ENCODE data around the gene SIKE1. TPM values are rescaled to one million over a fixed set of nuclear protein-coding genes. Genes with fewer than 3 reads are reported as not detected.
"Not testable (repeated sequence)": the region's sequence is repeated elsewhere in the genome, so short reads cannot be mapped to it uniquely, and the experiment has no call there.

Gene SIKE1
- total and polyA plus RNA-seq, 4 donors, result 36.5 to 126 (median 67.0) TPM

DNA sequence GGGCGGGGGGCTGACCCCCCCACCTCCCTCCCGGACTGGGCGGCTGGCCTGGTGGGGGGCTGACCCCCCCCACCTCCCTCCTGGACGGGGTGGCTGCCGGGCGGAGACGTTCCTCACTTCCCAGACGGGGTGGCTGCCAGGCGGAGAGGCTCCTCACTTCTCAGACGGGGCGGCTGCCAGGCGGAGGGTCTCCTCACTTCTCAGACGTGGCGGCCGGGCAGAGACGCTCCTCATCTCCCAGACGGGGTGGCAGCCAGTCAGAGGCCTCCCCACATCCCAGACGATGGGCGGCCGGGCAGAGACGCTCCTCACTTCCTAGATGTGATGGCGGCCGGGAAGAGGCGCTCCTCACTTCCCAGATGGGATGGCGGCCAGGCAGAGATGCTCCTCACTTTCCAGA lies 10.1 kb upstream of the SIKE1 start:
- not testable (repeated sequence) for H3K27me3 ChIP-seq (ENCODE audit: control insufficient read depth, insufficient read depth, low read length); DNase-seq (ENCODE audit: low read depth in 4 of 6, low spot score in 6 of 6); H3K36me3 ChIP-seq (ENCODE audit: control insufficient read depth, insufficient read depth, low read length); H3K9me3 ChIP-seq (ENCODE audit: control insufficient read depth, insufficient read depth, low read length); H3K27ac ChIP-seq (ENCODE audit: low read depth, low read length); H3K4me1 ChIP-seq (ENCODE audit: control insufficient read depth, insufficient read depth, low read length); H3K4me3 ChIP-seq (ENCODE audit: low read depth, low read length)
- WGBS (ENCODE audit: insufficient coverage), result 93% methylated on average over 13 of the region's 25 CpGs

DNA sequence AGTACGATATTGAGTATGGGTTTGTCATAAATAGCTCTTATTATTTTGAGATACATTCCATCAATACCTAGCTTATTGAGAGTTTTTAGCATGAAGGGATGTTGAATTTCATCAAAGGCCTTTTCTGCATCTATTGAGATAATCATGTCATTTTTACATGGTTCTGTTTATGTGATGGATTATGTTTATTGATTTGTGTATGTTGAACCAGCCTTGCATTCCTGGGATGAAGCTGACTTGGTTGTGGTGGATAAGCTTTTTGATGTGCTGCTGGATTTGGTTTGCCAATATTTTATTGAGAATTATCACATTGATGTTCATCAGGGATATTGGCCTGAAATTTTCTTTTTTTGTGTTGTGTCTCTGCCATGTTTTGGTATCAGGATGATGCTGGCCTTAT lies 6.0 kb upstream of the SIKE1 start:
- H3K9me3 ChIP-seq (ENCODE audit: control insufficient read depth, insufficient read depth, low read length); H3K4me1 ChIP-seq (ENCODE audit: control insufficient read depth, insufficient read depth, low read length); H3K27ac ChIP-seq (ENCODE audit: low read depth, low read length); H3K27me3 ChIP-seq (ENCODE audit: control insufficient read depth, insufficient read depth, low read length); H3K36me3 ChIP-seq (ENCODE audit: control insufficient read depth, insufficient read depth, low read length); H3K4me3 ChIP-seq (ENCODE audit: low read depth, low read length); DNase-seq (ENCODE audit: low read depth in 4 of 6, low spot score in 6 of 6): not testable (repeated sequence)
- no CpG with 5 or more reads among the region's 1 CpG for WGBS (ENCODE audit: insufficient coverage)

DNA sequence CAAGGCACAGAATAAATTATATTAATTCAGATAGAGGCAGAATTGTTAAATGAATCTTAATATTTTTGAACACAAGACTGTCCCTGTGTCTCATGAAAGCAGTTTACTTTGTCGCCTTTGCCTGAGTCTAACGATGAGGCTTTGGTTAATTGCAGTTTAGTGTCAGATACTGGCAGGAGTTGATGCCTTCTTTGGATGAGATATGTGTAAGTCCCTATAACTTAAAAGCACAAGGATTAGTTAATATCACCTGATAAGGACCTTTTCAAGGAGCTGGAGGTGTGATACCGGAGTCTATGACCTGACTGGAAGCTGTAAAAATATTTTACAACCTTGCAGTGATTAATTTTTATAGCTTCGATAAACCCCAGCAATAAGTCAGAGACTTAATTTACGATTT lies 2.0 kb upstream of the SIKE1 start:
- H3K27me3 ChIP-seq (ENCODE audit: control insufficient read depth, insufficient read depth, low read length), result peaks cover 2% of the 10 kb centered on the region
- no peak overlapping the region for H3K4me3 ChIP-seq (ENCODE audit: low read depth, low read length)
- peaks cover 5% of the 10 kb centered on the region for H3K36me3 ChIP-seq (ENCODE audit: control insufficient read depth, insufficient read depth, low read length)
- H3K27ac ChIP-seq (ENCODE audit: low read depth, low read length), result no peak overlapping the region
- 70% methylated on average over 2 of the region's 5 CpGs for WGBS (ENCODE audit: insufficient coverage)
- peaks cover 7% of the 10 kb centered on the region for H3K4me1 ChIP-seq (ENCODE audit: control insufficient read depth, insufficient read depth, low read length)
- H3K9me3 ChIP-seq (ENCODE audit: control insufficient read depth, insufficient read depth, low read length), result no peaks in the 10 kb centered on the region
- DNase-seq (ENCODE audit: low read depth in 4 of 6, low spot score in 6 of 6), result no peak

DNA sequence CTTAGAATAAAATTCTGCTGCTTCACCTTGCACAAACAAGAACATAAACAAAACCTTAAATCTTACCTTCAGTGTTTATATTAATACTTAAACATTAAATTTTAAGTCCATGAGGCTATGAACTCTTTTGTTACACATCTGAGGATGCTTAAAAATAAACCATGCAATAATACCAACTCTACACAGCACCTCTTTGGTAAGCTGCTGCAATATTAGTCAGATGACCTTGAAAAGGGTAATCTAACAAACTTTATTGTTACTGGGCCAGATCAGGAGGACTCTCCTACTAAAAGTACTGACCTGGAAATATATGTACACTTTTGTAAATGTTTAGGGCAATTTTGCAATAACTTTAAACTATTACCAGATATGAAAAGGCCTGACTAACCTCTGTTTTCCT lies 763 bp downstream of the SIKE1 start:
- no peak for DNase-seq (ENCODE audit: low read depth in 4 of 6, low spot score in 6 of 6)
- Histone ChIP-seq H3K27ac (ENCODE audit: low read depth, low read length) (no peak overlapping the region), H3K36me3 (ENCODE audit: control insufficient read depth, insufficient read depth, low read length) (peaks cover 5% of the 10 kb centered on the region), H3K27me3 (ENCODE audit: control insufficient read depth, insufficient read depth, low read length) (peaks cover 2% of the 10 kb centered on the region), H3K9me3 (ENCODE audit: control insufficient read depth, insufficient read depth, low read length) (no peaks in the 10 kb centered on the region), H3K4me1 (ENCODE audit: control insufficient read depth, insufficient read depth, low read length) (peaks cover 7% of the 10 kb centered on the region), H3K4me3 (ENCODE audit: low read depth, low read length) (peak overlapping the region; percentile 78)

DNA sequence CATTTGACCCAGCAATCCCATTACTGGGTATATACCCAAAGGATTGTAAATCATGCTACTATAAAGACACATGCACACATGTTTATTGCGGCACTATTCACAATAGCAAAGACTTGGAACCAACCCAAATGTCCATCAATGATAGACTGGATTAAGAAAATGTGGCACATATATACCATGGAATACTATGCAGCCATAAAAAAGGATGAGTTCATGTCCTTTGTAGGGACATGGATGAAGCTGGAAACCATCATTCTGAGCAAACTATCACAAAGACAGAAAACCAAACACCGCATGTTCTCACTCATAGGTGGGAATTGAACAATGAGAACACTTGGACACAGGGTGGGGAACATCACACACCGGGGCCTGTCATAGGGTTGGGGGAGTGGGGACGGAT lies 3.8 kb downstream of the SIKE1 start:
- H3K9me3 ChIP-seq (ENCODE audit: control insufficient read depth, insufficient read depth, low read length); H3K27me3 ChIP-seq (ENCODE audit: control insufficient read depth, insufficient read depth, low read length); DNase-seq (ENCODE audit: low read depth in 4 of 6, low spot score in 6 of 6); H3K36me3 ChIP-seq (ENCODE audit: control insufficient read depth, insufficient read depth, low read length); H3K4me1 ChIP-seq (ENCODE audit: control insufficient read depth, insufficient read depth, low read length); H3K4me3 ChIP-seq (ENCODE audit: low read depth, low read length); H3K27ac ChIP-seq (ENCODE audit: low read depth, low read length): not testable (repeated sequence)
- WGBS (ENCODE audit: insufficient coverage), result 100% methylated on average over 1 of the region's 4 CpGs

DNA sequence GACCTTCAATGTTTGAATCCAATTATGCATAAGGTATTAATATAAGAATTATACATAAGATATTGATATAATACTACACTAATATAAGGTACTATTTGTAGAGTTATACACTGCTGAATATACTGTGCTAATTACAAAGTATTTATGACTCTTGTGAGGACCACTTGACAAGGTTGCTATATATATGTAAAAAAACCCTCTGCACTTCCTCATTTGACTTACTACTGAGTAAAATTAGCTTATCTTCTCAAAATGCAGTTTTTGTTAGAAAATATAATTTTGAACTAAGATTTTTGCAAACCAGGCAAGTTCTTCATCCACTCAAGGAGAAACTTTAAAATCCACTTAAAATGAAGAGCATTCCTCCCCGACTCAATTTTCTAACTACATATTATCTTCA lies 8.5 kb downstream of the SIKE1 start:
- DNase-seq (ENCODE audit: low read depth in 4 of 6, low spot score in 6 of 6), result no peak
- H3K27me3 ChIP-seq (ENCODE audit: control insufficient read depth, insufficient read depth, low read length), result no peaks in the 10 kb centered on the region
- no peak overlapping the region for H3K27ac ChIP-seq (ENCODE audit: low read depth, low read length)
- H3K9me3 ChIP-seq (ENCODE audit: control insufficient read depth, insufficient read depth, low read length), result no peaks in the 10 kb centered on the region
- no peak overlapping the region for H3K4me3 ChIP-seq (ENCODE audit: low read depth, low read length)
- peaks cover 7% of the 10 kb centered on the region for H3K36me3 ChIP-seq (ENCODE audit: control insufficient read depth, insufficient read depth, low read length)
- H3K4me1 ChIP-seq (ENCODE audit: control insufficient read depth, insufficient read depth, low read length), result no peaks in the 10 kb centered on the region
- no CpG with 5 or more reads among the region's 1 CpG for WGBS (ENCODE audit: insufficient coverage)

DNA sequence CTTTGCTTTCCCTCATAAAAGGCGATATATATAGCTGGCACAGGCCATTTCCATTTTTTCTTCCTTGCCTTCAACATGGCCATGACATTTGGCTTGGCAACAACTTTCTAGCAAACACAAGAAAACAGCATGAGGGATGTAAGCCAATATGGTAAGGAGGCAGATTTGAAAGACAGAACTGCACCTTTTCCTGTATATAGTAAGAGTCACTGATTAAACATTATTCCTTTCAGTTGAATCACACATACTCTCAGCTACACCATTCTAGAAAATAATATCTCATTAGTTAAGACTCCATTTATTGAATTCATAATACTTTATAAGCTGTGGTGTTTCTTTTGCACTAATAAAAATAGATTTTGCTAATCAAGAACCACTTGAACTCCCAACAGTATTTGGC lies 9.5 kb downstream of the SIKE1 start:
- no peak overlapping the region for H3K4me3 ChIP-seq (ENCODE audit: low read depth, low read length)
- no peak overlapping the region for H3K27ac ChIP-seq (ENCODE audit: low read depth, low read length)
- no peaks in the 10 kb centered on the region for H3K27me3 ChIP-seq (ENCODE audit: control insufficient read depth, insufficient read depth, low read length)
- no peaks in the 10 kb centered on the region for H3K9me3 ChIP-seq (ENCODE audit: control insufficient read depth, insufficient read depth, low read length)
- peaks cover 7% of the 10 kb centered on the region for H3K36me3 ChIP-seq (ENCODE audit: control insufficient read depth, insufficient read depth, low read length)
- WGBS (ENCODE audit: insufficient coverage), result no CpG with 5 or more reads among the region's 1 CpG
- DNase-seq (ENCODE audit: low read depth in 4 of 6, low spot score in 6 of 6), result no peak
- no peaks in the 10 kb centered on the region for H3K4me1 ChIP-seq (ENCODE audit: control insufficient read depth, insufficient read depth, low read length)

DNA sequence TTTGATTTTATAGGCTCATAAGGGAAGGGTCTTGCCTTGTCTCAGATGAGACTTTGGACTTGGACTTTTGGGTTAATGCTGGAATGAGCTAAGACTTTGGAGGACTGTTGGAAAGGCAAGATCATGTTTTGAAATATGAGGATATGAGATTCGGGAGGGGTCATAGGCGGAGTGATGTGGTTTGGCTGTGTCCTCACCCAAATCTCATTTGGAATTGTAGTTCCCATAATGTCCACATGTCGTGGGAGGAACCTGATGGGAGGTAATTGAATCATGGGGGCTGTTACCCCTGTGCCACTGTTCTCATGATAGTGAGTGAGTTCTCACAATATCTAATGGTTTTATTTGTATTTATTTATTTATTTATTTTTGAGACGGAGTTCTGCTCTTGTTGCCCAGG lies 15.8 kb downstream of the SIKE1 start:
- Histone ChIP-seq H3K36me3 (ENCODE audit: control insufficient read depth, insufficient read depth, low read length) (peaks cover 4% of the 10 kb centered on the region), H3K9me3 (ENCODE audit: control insufficient read depth, insufficient read depth, low read length) (no peaks in the 10 kb centered on the region), H3K4me3 (ENCODE audit: low read depth, low read length) (no peak overlapping the region), H3K4me1 (ENCODE audit: control insufficient read depth, insufficient read depth, low read length) (no peaks in the 10 kb centered on the region), H3K27ac (ENCODE audit: low read depth, low read length) (no peak overlapping the region), H3K27me3 (ENCODE audit: control insufficient read depth, insufficient read depth, low read length) (no peaks in the 10 kb centered on the region)
- 100% methylated on average over 3 of the region's 4 CpGs for WGBS (ENCODE audit: insufficient coverage)
- DNase-seq (ENCODE audit: low read depth in 4 of 6, low spot score in 6 of 6), result no peak

DNA sequence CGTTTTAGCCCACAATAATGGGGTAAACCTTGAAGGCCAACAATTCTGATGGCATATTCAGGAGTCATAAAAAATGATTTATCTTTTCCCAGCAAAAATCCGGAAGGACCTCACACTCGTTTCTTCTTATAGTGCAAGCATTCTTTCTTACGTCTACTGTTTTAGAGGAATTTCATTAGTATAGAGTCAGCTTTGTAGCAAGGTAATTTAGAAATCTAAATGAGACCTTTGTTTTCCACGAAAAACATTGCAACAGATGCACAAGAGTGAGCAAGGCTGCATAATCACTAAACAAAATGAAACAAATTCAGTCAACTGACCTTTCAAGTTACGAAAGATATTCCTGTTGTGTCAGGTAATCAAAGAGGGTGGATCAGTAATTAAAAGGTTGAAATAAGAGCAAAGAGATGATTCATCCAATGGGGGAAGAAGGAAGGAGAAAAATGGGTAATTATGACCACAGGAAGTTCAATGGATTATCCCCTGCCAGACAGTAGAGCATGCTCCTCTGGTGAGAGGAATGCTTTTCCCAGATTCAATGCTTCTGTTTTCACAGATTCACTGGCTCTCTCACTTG lies 22.1 kb downstream of the SIKE1 start:
- peak overlapping the region; percentile 100 for H3K4me3 ChIP-seq (ENCODE audit: low read depth, low read length)
- DNase-seq (ENCODE audit: low read depth in 4 of 6, low spot score in 6 of 6), result peak in 1 of 6 donors; percentile 4
- 0% methylated on average over 1 of the region's 6 CpGs for whole genome bisulfite sequencing (ENCODE audit: insufficient coverage)
- H3K27ac ChIP-seq (ENCODE audit: low read depth, low read length), result peak overlapping the region; percentile 100
- peaks cover 13% of the 10 kb centered on the region for H3K4me1 ChIP-seq (ENCODE audit: control insufficient read depth, insufficient read depth, low read length)
- no peaks in the 10 kb centered on the region for H3K9me3 ChIP-seq (ENCODE audit: control insufficient read depth, insufficient read depth, low read length)
- H3K36me3 ChIP-seq (ENCODE audit: control insufficient read depth, insufficient read depth, low read length), result no peaks in the 10 kb centered on the region
- H3K27me3 ChIP-seq (ENCODE audit: control insufficient read depth, insufficient read depth, low read length), result no peaks in the 10 kb centered on the region

DNA sequence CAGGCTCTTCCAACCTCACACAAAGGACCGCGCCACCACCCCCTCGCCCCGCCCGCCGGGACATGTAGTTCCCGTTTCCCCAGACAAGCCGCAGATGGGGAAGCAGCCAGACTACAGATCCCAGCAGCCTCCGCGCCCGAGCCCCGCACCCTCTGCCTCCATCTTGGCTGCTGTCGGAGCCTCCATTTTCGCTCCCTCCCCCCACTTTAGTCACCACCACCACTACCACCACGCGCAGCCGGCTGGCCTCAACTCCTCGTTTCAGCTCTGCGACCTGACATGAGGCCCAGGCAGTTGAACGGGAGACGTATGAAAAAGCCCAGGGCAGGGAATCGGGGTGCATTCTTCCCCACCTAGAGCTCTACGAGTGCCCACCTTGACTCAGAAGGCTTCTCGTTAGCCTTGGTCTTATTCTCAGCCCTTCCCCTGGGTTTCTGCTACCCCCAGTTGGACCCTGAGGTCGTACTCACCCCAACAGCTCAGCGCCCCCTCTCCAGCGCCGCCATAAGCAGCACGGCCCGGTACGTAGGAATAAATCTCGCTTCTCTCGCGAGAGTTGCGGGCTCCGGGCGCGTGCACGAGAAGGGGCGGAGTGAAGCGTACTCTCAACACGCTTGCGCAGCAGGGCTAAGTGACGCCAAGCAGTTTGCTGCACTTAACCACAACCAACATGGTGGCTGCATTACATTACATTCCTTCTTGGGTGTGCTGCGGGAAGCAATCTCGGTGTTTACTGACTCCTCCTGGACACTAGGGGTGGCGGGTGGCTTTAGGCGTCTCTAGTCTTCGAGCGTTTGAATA lies 22.8 kb downstream of the SIKE1 start, which contains the start of gene CSDE1:
Gene CSDE1 (minus strand): TSS at position 530 of the 801 bp plus-strand sequence. CDS start 18,094 bp downstream, outside the sequence.
- Histone ChIP-seq H3K36me3 (ENCODE audit: control insufficient read depth, insufficient read depth, low read length) (no peaks in the 10 kb centered on the region), H3K27ac (ENCODE audit: low read depth, low read length) (peak within 1 kb of the TSS; percentile 100), H3K27me3 (ENCODE audit: control insufficient read depth, insufficient read depth, low read length) (no peaks in the 10 kb centered on the region), H3K4me1 (ENCODE audit: control insufficient read depth, insufficient read depth, low read length) (peaks cover 14% of the 10 kb centered on the region), H3K4me3 (ENCODE audit: low read depth, low read length) (peak within 1 kb of the TSS; percentile 100), H3K9me3 (ENCODE audit: control insufficient read depth, insufficient read depth, low read length) (no peaks in the 10 kb centered on the region)
- WGBS (ENCODE audit: insufficient coverage), result under 1% methylated on average over 47 of the region's 50 CpGs
- peak; percentile 94 to 100 (median 97) for DNase-seq (ENCODE audit: low read depth in 4 of 6, low spot score in 6 of 6)
